Esophagus muscularis mucosa (tissue), 4 donors: ENCODE measurements around the gene ZNF83.
"Not testable (repeated sequence)": the region's sequence is repeated elsewhere in the genome, so short reads cannot be mapped to it uniquely, and the experiment has no call there.

Experiments used
- CTCF ChIP-seq, 3 experiments: fragments of 200-600 bp in 2 of 3; fragments of 450-650 bp in 1 of 3; sonication (generic) in 2 of 3; IDR thresholded peaks; one replicate each; pipeline ENCODE4 v1.5.1; 2017 to 2019; ENCODE audit warnings: antibody characterized with exemption in 3 of 3, mild to moderate bottlenecking in 2 of 3, moderate library complexity in 1 of 3
- EP300 ChIP-seq: sonication (generic); formaldehyde crosslinking; IDR thresholded peaks from one replicate; pipeline ENCODE4 v1.6.1; 2017; ENCODE audit warnings: antibody characterized with exemption
- POLR2A ChIP-seq: fragments of 450-650 bp; IDR thresholded peaks from one replicate; pipeline ENCODE4 v1.6.1; 2017; ENCODE audit warnings: antibody characterized with exemption, moderate library complexity, mild to moderate bottlenecking, low read depth
- POLR2AphosphoS5 ChIP-seq, 2 donors: sonication (generic); formaldehyde crosslinking; IDR thresholded peaks; one replicate each; pipeline ENCODE4 v1.6.1; 2017; ENCODE audit warnings: antibody characterized with exemption in 2 of 2

GRCh38 chr19:52627441-52627840 is 10.7 kb downstream of the ZNF83 start:
- not testable (repeated sequence) for TF ChIP-seq EP300; CTCF (IDR thresholded peaks at IDR 0.05); POLR2A; POLR2AphosphoS5 (IDR thresholded peaks at IDR 0.05)
